ENCODE data around the gene IRF2. TPM values are rescaled to one million over a fixed set of nuclear protein-coding genes. Genes with fewer than 3 reads are reported as not detected.
"Not testable (repeated sequence)": the region's sequence is repeated elsewhere in the genome, so short reads cannot be mapped to it uniquely, and the experiment has no call there.

Gene IRF2
- polyA plus RNA-seq, 4 donors: 23.3 to 38.6 (median 32.7) TPM

- H3K4me1 ChIP-seq (ENCODE audit: control insufficient read depth in 3 of 3, insufficient read depth in 2 of 3, low read depth in 1 of 3, low read length in 2 of 3): peaks cover 11 to 55% (median 14%) of the 10 kb centered on the region in 3 donors
- H3K36me3 ChIP-seq (ENCODE audit: control insufficient read depth in 3 of 3, insufficient read depth in 2 of 3, low read depth in 1 of 3, low read length in 3 of 3): no peaks in the 10 kb centered on the region
These were observed 124.9 kb downstream of the IRF2 start for GRCh38 chr4:184349283-184350039.

GRCh38 chr4:184348311-184349233, 125.8 kb downstream of the IRF2 start:
- Histone ChIP-seq H3K36me3 (ENCODE audit: control insufficient read depth in 3 of 3, insufficient read depth in 2 of 3, low read depth in 1 of 3, low read length in 3 of 3) (no peaks in the 10 kb centered on the region), H3K27me3 (ENCODE audit: control insufficient read depth in 3 of 3, insufficient read depth in 3 of 3, low read length in 3 of 3) (no peaks in the 10 kb centered on the region), H3K27ac (ENCODE audit: low read depth in 1 of 3, low read length in 2 of 3) (peak overlapping the region; percentile 98 to 100 (median 99)), H3K4me1 (ENCODE audit: control insufficient read depth in 3 of 3, insufficient read depth in 2 of 3, low read depth in 1 of 3, low read length in 2 of 3) (peaks cover 11 to 60% (median 14%) of the 10 kb centered on the region in 3 donors), H3K9me3 (ENCODE audit: control insufficient read depth in 2 of 2, insufficient read depth in 1 of 2, low read depth in 1 of 2, low read length in 1 of 2) (peaks cover 0 to under 1% of the 10 kb centered on the region in 2 donors), H3K4me3 (ENCODE audit: low read depth in 1 of 3, low read length in 3 of 3) (peak overlapping the region in 2 of 3 donors; percentile 14 to 17)
- DNase-seq (peak; percentile 96 to 100), FAIRE-seq (no peak)
- 10 to 49% (median 34%) methylated on average over 15 of the region's 15 CpGs for WGBS, 3 donors

More at GRCh38 chr4:184349283-184350039, 124.9 kb downstream of the IRF2 start:
- DNase-seq (peak in 1 of 2 donors; percentile 70), FAIRE-seq (no peak)
- Histone ChIP-seq H3K4me3 (ENCODE audit: low read depth in 1 of 3, low read length in 3 of 3) (no peak overlapping the region), H3K27me3 (ENCODE audit: control insufficient read depth in 3 of 3, insufficient read depth in 3 of 3, low read length in 3 of 3) (no peaks in the 10 kb centered on the region), H3K27ac (ENCODE audit: low read depth in 1 of 3, low read length in 2 of 3) (peak overlapping the region; percentile 91 to 100 (median 98)), H3K9me3 (ENCODE audit: control insufficient read depth in 2 of 2, insufficient read depth in 1 of 2, low read depth in 1 of 2, low read length in 1 of 2) (peaks cover 0 to 4% of the 10 kb centered on the region in 2 donors)
- WGBS, 3 donors: 29 to 64% (median 53%) methylated on average over 11 of the region's 11 CpGs

- peak; percentile 81 to 83 for DNase-seq
- Histone ChIP-seq H3K9me3 (ENCODE audit: control insufficient read depth in 2 of 2, insufficient read depth in 1 of 2, low read depth in 1 of 2, low read length in 1 of 2) (no peaks in the 10 kb centered on the region), H3K4me3 (ENCODE audit: low read depth in 1 of 3, low read length in 3 of 3) (peak overlapping the region in 2 of 3 donors; percentile 14 to 17), H3K36me3 (ENCODE audit: control insufficient read depth in 3 of 3, insufficient read depth in 2 of 3, low read depth in 1 of 3, low read length in 3 of 3) (no peaks in the 10 kb centered on the region), H3K27ac (ENCODE audit: low read depth in 1 of 3, low read length in 2 of 3) (peak overlapping the region; percentile 98 to 100 (median 99)), H3K4me1 (ENCODE audit: control insufficient read depth in 3 of 3, insufficient read depth in 2 of 3, low read depth in 1 of 3, low read length in 2 of 3) (peaks cover 11 to 64% (median 14%) of the 10 kb centered on the region in 3 donors), H3K27me3 (ENCODE audit: control insufficient read depth in 3 of 3, insufficient read depth in 3 of 3, low read length in 3 of 3) (no peaks in the 10 kb centered on the region)
- FAIRE-seq: no peak
- 19 to 40% (median 33%) methylated on average over 16 of the region's 16 CpGs for WGBS, 3 donors
These were observed 126.8 kb downstream of the IRF2 start for GRCh38 chr4:184347251-184348239.

- no peaks in the 10 kb centered on the region for H3K27me3 ChIP-seq (ENCODE audit: control insufficient read depth in 3 of 3, insufficient read depth in 3 of 3, low read length in 3 of 3)
- FAIRE-seq (no peak), DNase-seq (no peak)
- H3K4me1 ChIP-seq (ENCODE audit: control insufficient read depth in 3 of 3, insufficient read depth in 2 of 3, low read depth in 1 of 3, low read length in 2 of 3): peaks cover 11 to 64% (median 18%) of the 10 kb centered on the region in 3 donors
- peak overlapping the region; percentile 98 to 100 (median 99) for H3K27ac ChIP-seq (ENCODE audit: low read depth in 1 of 3, low read length in 2 of 3)
- 60 to 76% (median 63%) methylated on average over 2 of the region's 2 CpGs for WGBS, 3 donors
- no peaks in the 10 kb centered on the region for H3K36me3 ChIP-seq (ENCODE audit: control insufficient read depth in 3 of 3, insufficient read depth in 2 of 3, low read depth in 1 of 3, low read length in 3 of 3)
- no peak overlapping the region for H3K4me3 ChIP-seq (ENCODE audit: low read depth in 1 of 3, low read length in 3 of 3)
- no peaks in the 10 kb centered on the region for H3K9me3 ChIP-seq (ENCODE audit: control insufficient read depth in 2 of 2, insufficient read depth in 1 of 2, low read depth in 1 of 2, low read length in 1 of 2)
These were observed 127.7 kb downstream of the IRF2 start for GRCh38 chr4:184346682-184347081.

- H3K27ac ChIP-seq (ENCODE audit: low read depth in 1 of 3, low read length in 2 of 3): peak overlapping the region; percentile 98 to 100 (median 99)
- not testable (repeated sequence) for H3K36me3 ChIP-seq (ENCODE audit: control insufficient read depth in 3 of 3, insufficient read depth in 2 of 3, low read depth in 1 of 3, low read length in 3 of 3); FAIRE-seq; H3K27me3 ChIP-seq (ENCODE audit: control insufficient read depth in 3 of 3, insufficient read depth in 3 of 3, low read length in 3 of 3); H3K4me3 ChIP-seq (ENCODE audit: low read depth in 1 of 3, low read length in 3 of 3); H3K9me3 ChIP-seq (ENCODE audit: control insufficient read depth in 2 of 2, insufficient read depth in 1 of 2, low read depth in 1 of 2, low read length in 1 of 2); DNase-seq
- 85 to 91% (median 89%) methylated on average over 6 of the region's 6 CpGs for WGBS, 3 donors
- peaks cover 11 to 64% (median 18%) of the 10 kb centered on the region in 3 donors for H3K4me1 ChIP-seq (ENCODE audit: control insufficient read depth in 3 of 3, insufficient read depth in 2 of 3, low read depth in 1 of 3, low read length in 2 of 3)
These were observed 128.1 kb downstream of the IRF2 start for GRCh38 chr4:184346273-184346672.

- no peaks in the 10 kb centered on the region for H3K27me3 ChIP-seq (ENCODE audit: control insufficient read depth in 3 of 3, insufficient read depth in 3 of 3, low read length in 3 of 3)
- 55 to 70% (median 69%) methylated on average over 3 of the region's 3 CpGs for WGBS, 3 donors
- FAIRE-seq (no peak), DNase-seq (no peak)
- no peak overlapping the region for H3K4me3 ChIP-seq (ENCODE audit: low read depth in 1 of 3, low read length in 3 of 3)
- peak overlapping the region; percentile 5 to 98 (median 6) for H3K27ac ChIP-seq (ENCODE audit: low read depth in 1 of 3, low read length in 2 of 3)
- H3K9me3 ChIP-seq (ENCODE audit: control insufficient read depth in 2 of 2, insufficient read depth in 1 of 2, low read depth in 1 of 2, low read length in 1 of 2): no peaks in the 10 kb centered on the region
- H3K36me3 ChIP-seq (ENCODE audit: control insufficient read depth in 3 of 3, insufficient read depth in 2 of 3, low read depth in 1 of 3, low read length in 3 of 3): no peaks in the 10 kb centered on the region
- peaks cover 11 to 62% (median 18%) of the 10 kb centered on the region in 3 donors for H3K4me1 ChIP-seq (ENCODE audit: control insufficient read depth in 3 of 3, insufficient read depth in 2 of 3, low read depth in 1 of 3, low read length in 2 of 3)
These were observed 128.8 kb downstream of the IRF2 start for GRCh38 chr4:184345573-184345922.

GRCh38 chr4:184344899-184345572, 129.3 kb downstream of the IRF2 start:
- DNase-seq (no peak), FAIRE-seq (no peak)
- Histone ChIP-seq H3K27ac (ENCODE audit: low read depth in 1 of 3, low read length in 2 of 3) (peak overlapping the region; percentile 24 to 98 (median 42)), H3K4me1 (ENCODE audit: control insufficient read depth in 3 of 3, insufficient read depth in 2 of 3, low read depth in 1 of 3, low read length in 2 of 3) (peaks cover 9 to 57% (median 18%) of the 10 kb centered on the region in 3 donors), H3K4me3 (ENCODE audit: low read depth in 1 of 3, low read length in 3 of 3) (no peak overlapping the region), H3K9me3 (ENCODE audit: control insufficient read depth in 2 of 2, insufficient read depth in 1 of 2, low read depth in 1 of 2, low read length in 1 of 2) (no peaks in the 10 kb centered on the region), H3K36me3 (ENCODE audit: control insufficient read depth in 3 of 3, insufficient read depth in 2 of 3, low read depth in 1 of 3, low read length in 3 of 3) (no peaks in the 10 kb centered on the region), H3K27me3 (ENCODE audit: control insufficient read depth in 3 of 3, insufficient read depth in 3 of 3, low read length in 3 of 3) (no peaks in the 10 kb centered on the region)
- 75 to 79% (median 78%) methylated on average over 8 of the region's 8 CpGs for WGBS, 3 donors

Data from small intestine (tissue), 7 donors.